Measurements from ENCODE around the gene UBE2M. TPM values are rescaled to one million over a fixed set of nuclear protein-coding genes. Genes with fewer than 3 reads are reported as not detected.

The UBE2M gene
- total RNA-seq, 1 experiment from 2014 or later, result 127 TPM

DNA sequence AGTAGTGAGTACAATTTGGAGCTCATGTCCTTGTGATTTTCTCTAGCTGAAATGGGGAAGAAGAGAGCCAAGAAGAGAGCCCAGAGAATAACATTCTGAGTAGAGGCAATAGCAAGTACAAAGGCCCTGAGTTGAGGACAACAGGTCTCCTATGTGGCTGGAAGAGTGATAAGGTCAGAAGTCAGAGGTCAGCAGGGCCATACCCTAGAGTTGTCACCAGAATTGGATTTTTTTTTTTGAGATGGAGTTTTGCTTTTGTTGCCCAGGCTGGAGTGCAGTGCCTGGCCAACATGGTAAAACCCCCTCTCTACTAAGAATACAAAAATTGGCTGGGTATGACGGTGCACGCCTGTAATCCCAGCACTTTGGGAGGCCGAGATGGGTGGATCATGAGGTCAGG, 22.6 kb downstream of the UBE2M start:
- Histone ChIP-seq H3K4me1 (ENCODE audit: insufficient read depth, low read length) (no peaks in the 10 kb centered on the region; the same call in 1 of the 2 replicates), H2BK12ac (ENCODE audit: insufficient read length, low read depth, low read length) (no peak overlapping the region), H3K56ac (ENCODE audit: insufficient read length, low read depth, low read length) (no peak overlapping the region), H3K9ac (ENCODE audit: extremely low read depth, insufficient read length, low read length) (no peak overlapping the region), H3K27me3 (ENCODE audit: insufficient read depth, low read length) (no peaks in the 10 kb centered on the region; the same call in 1 of the 2 replicates), H4K91ac (ENCODE audit: insufficient read length, low read depth, low read length) (no peak overlapping the region), H4K5ac (ENCODE audit: insufficient read length, low read depth, low read length) (no peak overlapping the region), H3K23me2 (ENCODE audit: insufficient read length, low read depth, low read length, poor library complexity, severe bottlenecking) (peaks cover 2% of the 10 kb centered on the region), H3T11ph (ENCODE audit: low read length) (no peak overlapping the region), H3K18ac (ENCODE audit: insufficient read length, low read depth, low read length) (no peak overlapping the region), H3K14ac (ENCODE audit: insufficient read depth, low read length) (no peak overlapping the region), H3K79me1 (ENCODE audit: insufficient read depth, low read depth, low read length, poor library complexity, severe bottlenecking) (no peaks in the 10 kb centered on the region), H2BK120ac (ENCODE audit: low read depth, low read length, poor library complexity, severe bottlenecking) (no peak overlapping the region), H3K4me2 (ENCODE audit: insufficient read depth, insufficient read length, low read length) (no peak overlapping the region), H3K9me3 (ENCODE audit: control insufficient read depth, low read depth, low read length) (no peaks in the 10 kb centered on the region), H3K79me2 (ENCODE audit: insufficient read depth, low read length) (no peaks in the 10 kb centered on the region), H3K23ac (ENCODE audit: insufficient read length, low read depth, low read length) (no peak overlapping the region), H3K4ac (ENCODE audit: low read depth, low read length) (no peak overlapping the region), H2AK5ac (ENCODE audit: insufficient read length, low read length) (no peak overlapping the region), H3K27ac (ENCODE audit: insufficient read length, low read depth, low read length) (no peak overlapping the region), H2BK15ac (ENCODE audit: low read depth, low read length) (no peak overlapping the region), H4K8ac (replicated peaks; ENCODE audit: insufficient read length, low read depth, low read length) (no peak overlapping the region), H4K20me1 (ENCODE audit: control insufficient read depth, insufficient read depth, insufficient read length) (no peaks in the 10 kb centered on the region), H2AFZ (ENCODE audit: low read length) (no peak overlapping the region), H2BK5ac (ENCODE audit: insufficient read length, low read length) (no peak overlapping the region), H2BK20ac (ENCODE audit: low read depth, low read length, poor library complexity, severe bottlenecking) (no peak overlapping the region)
- TF ChIP-seq, protein P1, sequence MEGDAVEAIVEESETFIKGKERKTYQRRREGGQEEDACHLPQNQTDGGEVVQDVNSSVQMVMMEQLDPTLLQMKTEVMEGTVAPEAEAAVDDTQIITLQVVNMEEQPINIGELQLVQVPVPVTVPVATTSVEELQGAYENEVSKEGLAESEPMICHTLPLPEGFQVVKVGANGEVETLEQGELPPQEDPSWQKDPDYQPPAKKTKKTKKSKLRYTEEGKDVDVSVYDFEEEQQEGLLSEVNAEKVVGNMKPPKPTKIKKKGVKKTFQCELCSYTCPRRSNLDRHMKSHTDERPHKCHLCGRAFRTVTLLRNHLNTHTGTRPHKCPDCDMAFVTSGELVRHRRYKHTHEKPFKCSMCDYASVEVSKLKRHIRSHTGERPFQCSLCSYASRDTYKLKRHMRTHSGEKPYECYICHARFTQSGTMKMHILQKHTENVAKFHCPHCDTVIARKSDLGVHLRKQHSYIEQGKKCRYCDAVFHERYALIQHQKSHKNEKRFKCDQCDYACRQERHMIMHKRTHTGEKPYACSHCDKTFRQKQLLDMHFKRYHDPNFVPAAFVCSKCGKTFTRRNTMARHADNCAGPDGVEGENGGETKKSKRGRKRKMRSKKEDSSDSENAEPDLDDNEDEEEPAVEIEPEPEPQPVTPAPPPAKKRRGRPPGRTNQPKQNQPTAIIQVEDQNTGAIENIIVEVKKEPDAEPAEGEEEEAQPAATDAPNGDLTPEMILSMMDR (conservative IDR thresholded peaks at IDR 0.05), result no peak
- DNase-seq, result no peak
- Mint-ChIP-seq H3K9me3 (no peaks in the 10 kb centered on the region), H3K4me3 (no peak overlapping the region; a peak in 1 of 5 replicates), H3K36me3 (ENCODE audit: insufficient read depth in 1 of 3, low read depth in 3 of 3) (no peaks in the 10 kb centered on the region), H3K27me3 (ENCODE audit: low read depth) (peaks cover 32% of the 10 kb centered on the region), H3K27ac (no peak overlapping the region), H3K4me1 (peaks cover 3 to 9% of the 10 kb centered on the region in 2 experiments)
- whole genome bisulfite sequencing (ENCODE audit: extremely low coverage, insufficient read length, low lambda C conversion rate), result no CpG with 5 or more reads among the region's 3 CpGs

Data from H9 (cell line).